HG03196 (cell line): ENCODE results near the gene SLC8A1.

Experiments used
- ATAC-seq: cut with Tn5 transposase; IDR thresholded peaks from one replicate; pipeline ENCODE4 v1.9.1; 2021; ENCODE audit not compliant: unreplicated experiment

SLC8A1 gene

GRCh38 chr2:40165509-40165844, 286.4 kb downstream of the SLC8A1 start:
- ATAC-seq: no peak

- ATAC-seq: no peak
Measured at GRCh38 chr2:40164736-40165508, 287.0 kb downstream of the SLC8A1 start.

GRCh38 chr2:40161986-40162385, 289.9 kb downstream of the SLC8A1 start:
- no peak for ATAC-seq

GRCh38 chr2:40160751-40161218, 291.1 kb downstream of the SLC8A1 start:
- ATAC-seq: no peak

- no peak for ATAC-seq
Measured at GRCh38 chr2:40159333-40159732, 292.6 kb downstream of the SLC8A1 start.

GRCh38 chr2:40158781-40159180, 293.1 kb downstream of the SLC8A1 start:
- ATAC-seq: no peak

- no peak for ATAC-seq
Measured at GRCh38 chr2:40155728-40156127, 296.2 kb downstream of the SLC8A1 start.

GRCh38 chr2:40150266-40150665, 301.6 kb downstream of the SLC8A1 start:
- ATAC-seq: no peak

GRCh38 chr2:40148334-40148733, 303.6 kb downstream of the SLC8A1 start:
- no peak for ATAC-seq

- no peak for ATAC-seq
Measured at GRCh38 chr2:40147360-40147759, 304.5 kb downstream of the SLC8A1 start.

- no peak for ATAC-seq
Measured at GRCh38 chr2:40144022-40144421, 307.9 kb downstream of the SLC8A1 start.

GRCh38 chr2:40138314-40138713, 313.6 kb downstream of the SLC8A1 start:
- ATAC-seq: no peak

- ATAC-seq: no peak
Measured at GRCh38 chr2:40131081-40131704, 320.7 kb downstream of the SLC8A1 start.

- ATAC-seq: no peak
Measured at GRCh38 chr2:40130251-40130994, 321.5 kb downstream of the SLC8A1 start.

- ATAC-seq: no peak
Measured at GRCh38 chr2:40129725-40130124, 322.2 kb downstream of the SLC8A1 start.

GRCh38 chr2:40128796-40129195, 323.1 kb downstream of the SLC8A1 start:
- no peak for ATAC-seq

- ATAC-seq: no peak
Measured at GRCh38 chr2:40127890-40128557, 323.9 kb downstream of the SLC8A1 start.

GRCh38 chr2:40127146-40127545, 324.7 kb downstream of the SLC8A1 start:
- no peak for ATAC-seq

- no peak for ATAC-seq
Measured at GRCh38 chr2:40126006-40126405, 325.9 kb downstream of the SLC8A1 start.

- no peak for ATAC-seq
Measured at GRCh38 chr2:40123746-40124145, 328.1 kb downstream of the SLC8A1 start.

- no peak for ATAC-seq
Measured at GRCh38 chr2:40123326-40123725, 328.6 kb downstream of the SLC8A1 start.
